A673 (cell line): ENCODE results near the gene WDR41.

Experiments
- CTCF ChIP-seq: fragments of 300-800, 200-600 bp; sonication (generic); conservative IDR thresholded peaks from 2 replicates; pipeline ENCODE4 v1.5.1; 2017; ENCODE audit warnings: low read depth, mild to moderate bottlenecking, antibody characterized with exemption, low read length, moderate library complexity, mixed read lengths
- EZH2 ChIP-seq: fragments of 200-600 bp; sonication (generic); IDR thresholded peaks from 2 replicates; pipeline ENCODE4 v1.6.1; 2017; ENCODE audit warnings: borderline replicate concordance, low read depth, mild to moderate bottlenecking, mixed read lengths, antibody characterized with exemption, low read length; ENCODE audit not compliant: poor library complexity, severe bottlenecking

- no peak for TF ChIP-seq CTCF
- TF ChIP-seq EZH2: no peak
Measured at GRCh38 chr5:77428526-77428925, 63.6 kb downstream of the WDR41 start.
